Hepatocyte (in vitro differentiated cells): Measurements from ENCODE around the gene DCDC1. TPM values are rescaled to one million over a fixed set of nuclear protein-coding genes. Genes with fewer than 3 reads are reported as not detected.

ENCODE experiments used
- DNase-seq: peaks from one replicate; pipeline ENCODE4 v3.0.0-alpha.2; 2016; ENCODE audit warnings: low spot score
- H2AFZ ChIP-seq: fragments of 200-600 bp; sonication (generic); 2 replicates; pipeline ENCODE4 v1.6.0; 2016; ENCODE audit warnings: antibody characterized with exemption, mild to moderate bottlenecking
- H3K27ac ChIP-seq: fragments of 200-600 bp; sonication (generic); 2 replicates; pipeline ENCODE4 v1.5.1; 2016; ENCODE audit warnings: mild to moderate bottlenecking
- H3K27me3 ChIP-seq: fragments of 200-600 bp; sonication (generic); 2 replicates; pipeline ENCODE4 v1.6.1; 2016
- H3K36me3 ChIP-seq: fragments of 200-600 bp; sonication (generic); replicated peaks from 2 replicates; pipeline ENCODE4 v1.5.1; 2016; ENCODE audit warnings: low read depth; ENCODE audit not compliant: insufficient read depth
- H3K4me1 ChIP-seq: fragments of 200-600 bp; sonication (generic); 2 replicates; pipeline ENCODE4 v1.5.1; 2016; ENCODE audit warnings: mild to moderate bottlenecking, moderate library complexity; ENCODE audit not compliant: insufficient read depth
- H3K4me2 ChIP-seq: fragments of 200-600 bp; sonication (generic); 2 replicates; pipeline ENCODE4 v1.6.0; 2016
- H3K4me3 ChIP-seq: fragments of 200-600 bp; sonication (generic); 2 replicates; pipeline ENCODE4 v1.5.1; 2016; ENCODE audit warnings: mild to moderate bottlenecking
- H3K79me2 ChIP-seq: fragments of 200-600 bp; sonication (generic); 2 replicates; pipeline ENCODE4 v1.6.0; 2017; ENCODE audit warnings: mild to moderate bottlenecking
- H3K9me2 ChIP-seq: fragments of 200-600 bp; sonication (generic); replicated peaks from 2 replicates; pipeline ENCODE4 v1.6.0; 2017; ENCODE audit warnings: mild to moderate bottlenecking; ENCODE audit not compliant: insufficient read depth
- H3K9me3 ChIP-seq: fragments of 200-600 bp; sonication (generic); 2 replicates; pipeline ENCODE4 v1.5.1; 2016; ENCODE audit warnings: low read depth, mild to moderate bottlenecking
- H4K20me1 ChIP-seq: fragments of 200-600 bp; sonication (generic); 2 replicates; pipeline ENCODE4 v1.6.0; 2016; ENCODE audit warnings: mild to moderate bottlenecking; ENCODE audit not compliant: insufficient read depth, poor library complexity, severe bottlenecking
- CTCF ChIP-seq: fragments of 200-600 bp; sonication (generic); IDR thresholded peaks from 2 replicates; pipeline ENCODE4 v1.5.1; 2016; ENCODE audit warnings: antibody characterized with exemption, mild to moderate bottlenecking; ENCODE audit not compliant: poor library complexity
- EZH2 ChIP-seq: fragments of 200-600 bp; sonication (generic); IDR thresholded peaks from 2 replicates; pipeline ENCODE4 v1.6.1; 2016; ENCODE audit warnings: antibody characterized with exemption, mild to moderate bottlenecking, borderline replicate concordance
- EZH2phosphoT487 ChIP-seq: fragments of 200-600 bp; sonication (generic); IDR thresholded peaks from one replicate; pipeline ENCODE4 v1.6.1; 2018; ENCODE audit warnings: antibody characterized with exemption, mild to moderate bottlenecking, low read depth, moderate library complexity; ENCODE audit not compliant: unreplicated experiment, severe bottlenecking
- WGBS: methylation state at CpG from one replicate; pipeline ENCODE4 v1.1.6; 2016; ENCODE audit warnings: low lambda C conversion rate; ENCODE audit errors: missing lambda C conversion rate; 5-methylcytosine and 5-hydroxymethylcytosine counted together
- polyA plus RNA-seq: library from polyadenylated mRNA; unstranded; fragments of >200 nt; fragmentation: Nextera tagmentation; extraction: Ambion mirVana; gene quantifications from 2 replicates; pipeline ENCODE4 v1.2.1, GENCODE V29; 2016
- total RNA-seq: library from RNA; depleted of rRNA; stranded (reverse); fragments of >200 nt; gene quantifications from 2 replicates; pipeline ENCODE4 v1.2.3, GENCODE V29; 2014

The DCDC1 gene
- total and polyA plus RNA-seq, 2 experiments from 2014 or later: 0.63 to 1.9 TPM

DNA sequence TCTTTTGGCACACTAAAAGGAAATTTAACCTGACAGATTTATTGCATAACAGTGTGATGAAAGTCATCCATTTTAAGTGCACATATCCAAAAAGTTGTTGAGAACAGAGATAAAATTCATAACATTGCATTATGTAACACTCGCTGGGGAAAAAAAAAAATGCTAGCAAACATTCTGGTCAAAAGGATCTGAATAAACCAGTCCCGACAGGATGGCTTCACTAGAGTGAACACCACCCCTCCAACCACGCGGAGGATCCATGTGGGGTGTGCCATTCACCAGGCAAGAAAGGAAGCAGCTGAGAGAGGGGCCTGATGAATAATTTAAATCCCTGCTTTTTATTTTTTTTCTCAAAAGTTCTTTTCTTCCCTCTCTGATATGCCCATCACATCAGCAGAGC is 258.7 kb downstream of the DCDC1 start:
- TF ChIP-seq EZH2 (no peak), EZH2phosphoT487 (no peak), CTCF (no peak)
- H3K4me2 ChIP-seq: no peak overlapping the region
- DNase-seq: no peak
- no peaks in the 10 kb centered on the region for H3K9me3 ChIP-seq
- H3K27ac ChIP-seq: no peak overlapping the region
- H3K36me3 ChIP-seq: no peaks in the 10 kb centered on the region
- WGBS: 77% methylated on average over 4 of the region's 4 CpGs
- H3K27me3 ChIP-seq: no peaks in the 10 kb centered on the region
- no peaks in the 10 kb centered on the region for H3K4me1 ChIP-seq
- H3K9me2 ChIP-seq: no peaks in the 10 kb centered on the region
- H4K20me1 ChIP-seq: no peaks in the 10 kb centered on the region
- H3K79me2 ChIP-seq: no peaks in the 10 kb centered on the region
- no peak overlapping the region for H3K4me3 ChIP-seq
- H2AFZ ChIP-seq: no peak overlapping the region

DNA sequence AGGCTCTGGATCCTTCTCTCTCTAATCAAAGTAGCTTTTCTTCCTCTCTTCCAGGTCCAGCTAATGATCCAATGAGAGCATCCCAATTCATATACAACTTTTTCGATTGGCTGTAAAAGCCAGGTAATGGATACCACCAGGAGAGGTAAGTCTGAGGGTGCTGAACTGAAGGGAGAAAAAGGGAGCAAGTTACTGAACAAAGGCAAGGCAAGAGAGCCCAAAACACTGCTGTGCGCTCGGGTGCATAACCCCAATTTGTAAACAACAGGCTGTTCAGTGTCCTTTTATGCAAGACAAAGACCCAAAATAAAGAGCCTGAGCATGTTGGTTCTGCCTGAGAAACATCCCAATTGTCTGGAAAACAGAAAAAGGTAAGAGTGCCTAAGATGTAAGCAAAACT is 260.1 kb downstream of the DCDC1 start:
- no peaks in the 10 kb centered on the region for H3K4me1 ChIP-seq
- no peak overlapping the region for H3K4me2 ChIP-seq
- H3K4me3 ChIP-seq: no peak overlapping the region
- no peaks in the 10 kb centered on the region for H4K20me1 ChIP-seq
- H3K9me2 ChIP-seq: no peaks in the 10 kb centered on the region
- TF ChIP-seq CTCF (no peak), EZH2phosphoT487 (no peak), EZH2 (no peak)
- no peaks in the 10 kb centered on the region for H3K79me2 ChIP-seq
- no peaks in the 10 kb centered on the region for H3K27me3 ChIP-seq
- no peak overlapping the region for H2AFZ ChIP-seq
- no peak for DNase-seq
- H3K36me3 ChIP-seq: no peaks in the 10 kb centered on the region
- no peak overlapping the region for H3K27ac ChIP-seq
- WGBS: 87% methylated on average over 3 of the region's 3 CpGs
- H3K9me3 ChIP-seq: no peaks in the 10 kb centered on the region

DNA sequence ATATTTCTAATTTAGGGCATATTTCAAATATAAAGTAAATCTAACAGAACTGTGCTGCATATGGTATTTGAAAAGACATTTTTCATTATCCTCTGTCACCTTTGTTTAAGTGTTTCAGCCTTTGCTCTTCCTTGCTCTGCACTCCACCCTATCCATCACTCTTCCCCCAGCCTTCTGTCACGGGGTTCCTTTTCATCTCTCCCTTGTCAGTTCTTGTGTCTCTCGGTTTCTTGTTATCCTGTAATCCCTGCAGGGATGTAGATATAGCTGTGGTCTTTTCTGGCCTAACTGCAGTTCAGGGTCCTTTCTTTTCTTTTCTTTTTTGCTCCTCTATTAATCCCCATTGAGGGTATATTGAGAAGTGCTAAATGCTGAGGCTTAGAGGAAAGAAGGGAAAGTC is 261.9 kb downstream of the DCDC1 start:
- Histone ChIP-seq H2AFZ (no peak overlapping the region), H3K4me2 (no peak overlapping the region), H3K79me2 (no peaks in the 10 kb centered on the region), H4K20me1 (no peaks in the 10 kb centered on the region), H3K27ac (no peak overlapping the region), H3K9me2 (no peaks in the 10 kb centered on the region), H3K4me1 (no peaks in the 10 kb centered on the region), H3K27me3 (no peaks in the 10 kb centered on the region), H3K4me3 (no peak overlapping the region), H3K36me3 (no peaks in the 10 kb centered on the region), H3K9me3 (no peaks in the 10 kb centered on the region)
- 40% methylated on average over 2 of the region's 2 CpGs for WGBS
- no peak for DNase-seq
- TF ChIP-seq EZH2 (no peak), CTCF (no peak), EZH2phosphoT487 (no peak)
